NCI-H187 treated with DMSO at 0.1 percent for 48 hours (cell line): ENCODE measurements around the gene EIF4E.
"Not testable (repeated sequence)": the region's sequence is repeated elsewhere in the genome, so short reads cannot be mapped to it uniquely, and the experiment has no call there.

ENCODE experiments used
- DNase-seq: peaks from one replicate; lab custom pipeline; 2025; lab: John Stamatoyannopoulos, UW

The EIF4E gene

DNA sequence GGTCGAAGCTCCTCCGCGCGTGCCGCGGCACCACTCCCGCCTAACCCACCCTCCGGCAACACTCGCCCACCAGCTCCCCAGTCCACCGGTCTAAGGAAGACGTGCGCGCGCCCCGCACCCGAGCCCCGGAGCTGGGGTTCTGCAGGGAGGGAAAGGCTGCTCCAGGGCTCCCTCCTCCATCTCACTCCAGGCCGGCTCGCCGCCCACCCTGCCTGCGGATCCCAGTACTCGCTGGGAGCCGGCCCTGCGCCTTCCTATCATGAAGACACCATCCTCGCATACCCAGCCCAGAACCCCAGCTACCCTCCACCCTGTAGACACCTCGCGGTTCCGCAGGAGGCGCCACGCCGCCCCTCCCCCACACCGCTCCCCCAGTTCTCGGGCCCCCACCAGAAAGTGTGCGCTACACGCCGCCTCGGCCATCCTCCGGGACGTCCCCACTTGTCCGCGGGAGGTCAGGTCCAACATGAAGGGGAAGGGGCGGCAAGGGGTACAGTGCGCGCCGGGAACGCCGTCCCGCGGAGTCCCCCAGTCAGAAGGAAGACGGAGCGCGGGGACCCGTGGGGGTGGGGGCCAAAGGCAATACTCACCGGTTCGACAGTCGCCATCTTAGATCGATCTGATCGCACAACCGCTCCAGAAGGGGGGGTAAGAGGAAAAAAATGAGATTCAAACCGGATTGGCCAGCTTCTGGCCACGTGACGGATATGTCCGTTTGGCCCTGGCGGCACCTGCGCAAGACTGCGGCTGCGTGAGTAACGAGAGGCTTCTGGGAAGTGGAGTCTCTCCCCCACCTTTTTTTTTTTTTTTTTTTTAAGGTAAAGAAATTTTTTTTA, at the start of gene EIF4E:
Gene EIF4E (minus strand): TSS at position 629 of the 836 bp plus-strand sequence. CDS start 21 bp downstream, at position 608.
- DNase-seq, result peak; percentile 75

DNA sequence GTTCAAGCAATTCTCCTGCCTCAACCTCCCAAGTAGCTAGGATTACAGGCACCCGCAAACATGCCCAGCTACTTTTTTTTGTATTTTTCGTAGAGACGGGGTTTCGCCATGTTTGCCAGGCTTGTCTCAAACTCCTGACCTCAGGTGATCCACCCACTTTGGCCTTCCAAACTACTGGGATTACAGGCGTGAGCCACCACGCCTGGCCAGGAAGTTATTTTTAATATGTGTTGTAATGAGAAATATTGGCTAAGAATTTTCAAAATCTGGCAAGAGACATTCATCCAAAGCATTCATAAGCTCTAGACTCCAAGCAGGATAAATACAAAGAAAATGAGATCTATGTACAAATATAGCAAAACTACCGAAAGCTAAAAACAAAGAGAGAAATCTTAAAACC, 48.6 kb upstream of the EIF4E start:
- no peak for DNase-seq

DNA sequence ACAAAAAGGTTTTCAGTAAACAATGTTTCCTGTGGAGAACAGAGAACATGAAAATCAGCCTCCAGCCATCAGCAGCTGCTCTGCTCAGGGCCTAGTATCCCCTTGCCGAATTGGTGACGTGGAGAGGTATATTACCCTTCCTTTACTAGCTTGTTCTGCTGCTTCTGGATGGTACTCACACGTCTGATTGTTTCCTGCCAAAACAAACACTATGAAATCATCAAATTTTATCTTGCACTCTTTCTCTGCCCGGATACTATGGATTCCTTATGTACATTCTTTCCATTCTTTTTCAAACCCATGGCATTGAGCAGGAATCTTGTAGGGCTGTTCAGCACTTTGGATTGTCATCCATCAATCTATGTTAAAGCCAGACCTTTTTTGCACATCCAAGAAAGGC, 47.8 kb upstream of the EIF4E start:
- DNase-seq, result no peak

DNA sequence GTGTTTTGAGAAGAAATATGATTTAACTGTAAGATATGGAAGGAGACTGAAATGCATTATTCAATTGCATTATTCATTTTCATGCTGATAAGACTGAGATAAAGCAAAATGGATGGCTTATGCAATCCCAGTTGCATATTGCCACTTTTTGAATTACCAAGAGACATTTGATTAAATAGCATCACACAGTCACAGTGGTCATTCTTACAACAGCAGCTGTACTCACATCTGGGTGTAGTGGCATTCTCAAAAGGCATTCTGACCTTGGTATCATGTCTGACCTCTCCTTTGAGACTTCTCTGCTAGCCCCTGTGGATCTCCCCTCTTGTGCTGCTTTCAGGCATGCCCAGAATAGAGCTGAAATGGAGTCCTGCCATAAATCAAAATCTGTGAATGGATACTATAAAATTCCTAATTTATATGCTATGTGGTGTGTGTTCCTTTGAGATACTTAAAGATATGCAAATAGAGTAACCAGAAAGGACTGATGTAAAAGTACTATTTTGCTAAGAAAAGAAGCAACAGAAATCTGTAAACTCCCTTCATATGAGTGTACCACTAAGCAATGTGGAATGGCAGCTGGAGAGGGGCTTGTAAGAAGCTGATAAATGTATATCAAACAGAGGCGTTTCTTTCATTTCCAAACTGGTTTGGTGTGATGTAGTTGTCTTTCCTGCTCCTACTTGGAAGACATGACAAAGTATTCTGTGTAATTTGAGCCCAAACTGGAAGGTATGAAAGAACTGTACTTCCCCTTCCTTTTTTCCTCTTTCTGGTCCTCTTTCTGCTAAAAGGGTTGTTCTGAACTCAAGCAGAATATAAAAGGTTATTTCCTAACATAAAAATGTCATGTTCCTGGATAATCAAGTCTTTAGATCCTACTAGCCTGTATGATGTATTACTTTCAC, 41.2 kb upstream of the EIF4E start:
- no peak for DNase-seq

DNA sequence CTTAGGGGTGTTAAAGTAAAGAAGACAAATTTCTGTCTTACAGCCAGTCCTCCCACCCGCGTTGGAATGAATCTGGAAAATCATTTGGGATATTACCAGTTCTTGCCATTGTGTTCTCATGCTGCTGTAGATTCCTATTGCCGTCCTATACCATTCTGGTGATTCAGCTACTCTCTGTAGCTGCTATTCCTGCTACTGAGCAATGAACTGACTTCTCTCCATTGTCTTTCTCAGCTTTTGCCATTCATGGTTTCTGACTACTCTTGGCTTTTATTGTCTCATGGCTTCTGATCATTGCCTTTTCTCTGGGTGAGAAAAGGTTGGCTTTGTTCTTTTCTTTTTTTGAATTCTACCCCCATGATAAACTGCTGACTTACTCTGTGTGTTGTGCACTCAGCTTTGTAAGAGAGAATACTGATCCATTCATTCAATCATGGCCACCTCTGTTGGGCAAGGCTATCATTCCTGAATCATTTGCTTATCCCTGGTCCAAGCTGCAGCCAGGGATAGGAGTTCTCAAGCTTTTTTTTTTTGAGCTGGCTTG, 38.9 kb upstream of the EIF4E start:
- no peak for DNase-seq

DNA sequence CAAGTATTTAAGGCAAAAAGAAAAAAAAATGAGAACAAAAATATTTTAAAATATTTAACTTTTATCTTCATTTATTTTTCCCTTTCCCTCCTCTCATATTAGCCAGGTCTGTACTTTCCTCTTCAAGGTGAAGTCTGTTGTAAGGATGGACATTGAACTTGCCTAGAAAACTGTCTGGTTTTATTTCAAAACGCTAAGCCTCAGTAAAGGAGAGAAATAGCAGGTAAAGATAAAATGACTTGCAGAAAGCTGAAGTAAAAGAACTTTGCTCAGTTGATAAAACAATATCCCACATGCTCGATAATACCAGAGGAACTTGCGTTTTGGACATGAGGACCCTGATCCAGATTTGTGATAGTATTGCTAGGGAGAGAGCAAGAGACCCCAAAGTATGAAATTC, 38.0 kb upstream of the EIF4E start:
- DNase-seq, result no peak

DNA sequence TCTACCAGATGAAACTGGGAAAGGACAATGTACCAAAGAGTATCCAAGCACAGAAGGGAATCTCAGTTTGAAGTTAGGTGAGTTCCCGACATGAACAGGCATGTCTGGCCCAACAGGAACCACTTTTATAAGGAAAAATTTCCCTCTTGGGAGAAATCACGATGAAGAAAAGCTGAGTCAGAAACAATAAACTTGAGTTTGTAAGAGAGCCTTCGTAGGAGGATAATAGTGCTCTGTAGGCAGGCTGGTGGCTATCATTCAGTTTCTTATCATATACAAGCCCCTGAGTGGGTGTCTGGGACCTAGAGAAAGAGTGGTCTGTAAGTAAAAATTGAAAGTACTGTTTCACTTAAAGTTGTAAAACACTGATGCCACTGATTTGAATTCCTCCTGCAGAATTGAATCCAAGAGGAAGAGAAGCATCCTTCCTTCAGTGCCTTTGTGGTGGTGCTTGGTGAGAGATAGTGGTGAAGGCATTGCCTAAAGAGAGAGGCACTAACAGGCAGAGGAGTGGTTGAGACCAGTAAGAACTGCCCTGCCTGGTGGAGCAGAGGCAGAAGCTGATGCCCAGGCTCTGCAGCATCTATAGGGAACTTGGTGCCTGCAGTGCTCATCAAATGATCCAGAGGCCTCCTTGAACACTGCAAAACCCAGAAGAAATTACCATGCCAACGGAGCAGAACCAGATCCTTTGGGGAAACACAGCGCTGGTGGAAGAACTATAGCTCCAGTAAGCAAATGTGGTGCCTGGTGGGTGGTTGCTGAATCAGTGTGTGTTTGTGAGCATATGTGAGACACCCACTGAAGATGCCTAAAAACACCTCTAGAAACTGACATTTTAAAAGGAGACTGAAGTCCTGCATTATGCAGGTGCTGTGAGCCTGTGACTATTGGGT, 34.9 kb upstream of the EIF4E start:
- DNase-seq, result no peak

GRCh38 chr4:98961770-98962169, 32.8 kb upstream of the EIF4E start:
- DNase-seq, result no peak

GRCh38 chr4:98959411-98959810, 30.5 kb upstream of the EIF4E start:
- no peak for DNase-seq

- no peak for DNase-seq
Measured at GRCh38 chr4:98958065-98958464, 29.1 kb upstream of the EIF4E start.

DNA sequence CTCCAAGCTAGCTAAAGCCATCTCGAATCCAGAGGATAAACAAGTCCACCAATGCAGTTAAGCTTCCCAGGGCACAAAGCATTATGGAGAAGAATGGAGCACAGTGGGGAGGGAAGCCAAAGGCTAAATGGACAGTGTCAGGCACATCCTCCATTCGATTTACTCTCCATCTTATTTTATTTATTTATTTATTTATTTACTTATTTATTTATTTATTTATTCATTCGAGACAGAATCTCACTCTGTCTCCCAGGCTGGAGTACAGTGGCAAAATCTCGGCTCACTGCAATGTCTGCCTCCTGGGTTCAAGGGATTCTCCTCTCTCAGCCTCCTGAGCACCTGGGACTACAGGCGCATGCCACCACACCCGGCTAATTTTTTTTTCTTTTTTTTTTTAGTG, 26.3 kb upstream of the EIF4E start:
- DNase-seq, result no peak

GRCh38 chr4:98951710-98952109, 22.8 kb upstream of the EIF4E start:
- DNase-seq, result no peak

DNA sequence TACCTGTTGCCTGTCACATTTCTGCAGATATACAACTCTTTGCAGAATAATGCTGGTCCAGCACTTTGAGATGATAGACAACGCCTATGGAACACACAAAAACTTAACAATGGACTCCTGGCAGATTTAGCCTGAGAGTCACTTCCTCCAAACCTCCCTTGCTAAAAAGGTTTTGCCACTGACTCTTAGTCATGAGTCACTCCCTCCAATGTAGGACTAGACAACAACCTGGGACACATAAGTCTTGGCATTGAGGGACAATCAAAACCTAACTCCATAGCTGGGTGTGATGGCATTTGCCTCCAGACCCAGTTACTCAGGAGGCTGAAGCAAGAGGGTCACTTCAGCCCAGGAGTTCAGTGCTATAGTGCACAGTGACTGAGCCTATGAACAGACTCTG, 22.0 kb upstream of the EIF4E start:
- no peak for DNase-seq

DNA sequence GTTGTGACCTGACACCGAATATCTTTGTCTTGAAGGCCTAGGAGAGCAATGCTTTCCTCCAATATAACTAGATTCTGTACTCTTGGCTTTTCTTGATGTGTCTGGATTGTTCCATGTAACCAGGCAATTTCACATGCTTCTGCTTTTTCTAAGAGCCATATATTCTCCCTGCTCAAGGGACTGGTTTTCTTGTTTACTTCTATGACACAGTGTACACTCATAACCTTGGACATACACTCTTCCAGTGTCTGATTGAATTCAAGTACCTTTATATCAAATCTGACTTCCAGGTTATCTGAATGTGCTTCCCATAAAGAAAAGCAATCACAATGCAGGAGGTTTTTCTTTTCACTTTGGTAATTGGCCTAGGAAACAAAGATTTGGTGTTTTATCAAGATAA, 17.4 kb upstream of the EIF4E start:
- no peak for DNase-seq

DNA sequence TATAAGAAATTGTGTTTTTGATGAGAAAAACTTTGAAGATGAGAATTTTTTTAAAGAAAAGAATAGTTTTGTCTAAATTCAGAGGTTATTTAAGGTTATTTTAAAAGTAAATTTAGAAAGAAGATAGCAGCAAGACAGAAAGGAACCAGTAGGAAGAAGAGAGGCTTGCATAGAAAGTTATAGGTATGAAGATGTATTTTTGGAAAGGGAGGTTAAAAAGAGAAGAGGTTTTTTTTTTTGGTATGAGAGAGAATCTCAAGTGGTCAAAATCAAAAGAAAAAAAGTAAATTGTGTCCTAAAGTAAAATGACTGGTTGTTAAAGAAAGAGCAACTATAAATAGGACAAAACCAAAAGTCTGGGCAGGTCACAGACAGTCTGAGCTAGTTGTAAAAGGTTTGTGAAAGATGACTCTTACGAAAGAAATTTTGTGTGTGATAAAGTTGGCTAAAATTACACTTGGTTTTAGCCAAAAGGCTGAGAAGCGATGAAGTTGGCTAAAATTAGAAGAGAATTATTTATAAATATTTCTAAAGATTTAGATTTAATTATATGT, 16.4 kb upstream of the EIF4E start:
- DNase-seq, result no peak

DNA sequence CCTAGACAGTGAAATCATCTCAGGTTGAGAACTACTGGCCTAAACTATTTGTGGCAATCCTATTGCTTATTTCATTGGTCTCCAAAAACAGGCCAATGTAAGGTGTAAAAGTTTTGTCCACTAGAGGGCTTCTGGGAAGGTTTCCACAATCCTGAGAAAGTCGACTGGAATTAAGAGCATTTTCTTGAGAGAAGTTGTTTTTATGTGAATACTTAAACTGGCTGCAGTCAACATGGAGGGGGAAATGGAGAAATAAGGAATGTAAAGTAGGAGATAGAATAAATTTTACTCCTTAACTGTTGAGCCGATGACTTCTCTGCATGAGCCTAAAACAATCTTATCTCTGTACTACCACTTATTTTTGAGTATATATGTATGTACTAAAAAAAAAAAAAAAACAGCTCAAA, 11.0 kb upstream of the EIF4E start:
- DNase-seq, result no peak

DNA sequence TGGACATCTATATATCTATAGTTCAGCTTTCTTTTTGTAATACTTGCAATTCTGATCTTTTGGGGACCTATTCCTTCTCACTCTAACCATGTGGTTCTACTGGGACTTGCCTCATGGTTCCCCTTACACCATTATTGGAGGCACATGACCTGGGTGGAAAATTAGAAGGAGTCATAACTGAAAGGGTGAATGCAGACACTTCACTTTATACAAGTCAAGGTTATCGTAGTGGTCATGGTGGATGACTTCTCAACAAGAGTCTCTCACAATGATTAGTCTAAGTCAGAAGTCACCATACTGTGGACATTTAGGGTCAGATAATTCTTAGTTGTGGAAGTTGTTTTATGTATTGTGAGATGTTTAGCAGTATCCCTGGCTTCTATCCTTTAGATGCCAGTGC, 10.5 kb upstream of the EIF4E start:
- DNase-seq, result no peak

DNA sequence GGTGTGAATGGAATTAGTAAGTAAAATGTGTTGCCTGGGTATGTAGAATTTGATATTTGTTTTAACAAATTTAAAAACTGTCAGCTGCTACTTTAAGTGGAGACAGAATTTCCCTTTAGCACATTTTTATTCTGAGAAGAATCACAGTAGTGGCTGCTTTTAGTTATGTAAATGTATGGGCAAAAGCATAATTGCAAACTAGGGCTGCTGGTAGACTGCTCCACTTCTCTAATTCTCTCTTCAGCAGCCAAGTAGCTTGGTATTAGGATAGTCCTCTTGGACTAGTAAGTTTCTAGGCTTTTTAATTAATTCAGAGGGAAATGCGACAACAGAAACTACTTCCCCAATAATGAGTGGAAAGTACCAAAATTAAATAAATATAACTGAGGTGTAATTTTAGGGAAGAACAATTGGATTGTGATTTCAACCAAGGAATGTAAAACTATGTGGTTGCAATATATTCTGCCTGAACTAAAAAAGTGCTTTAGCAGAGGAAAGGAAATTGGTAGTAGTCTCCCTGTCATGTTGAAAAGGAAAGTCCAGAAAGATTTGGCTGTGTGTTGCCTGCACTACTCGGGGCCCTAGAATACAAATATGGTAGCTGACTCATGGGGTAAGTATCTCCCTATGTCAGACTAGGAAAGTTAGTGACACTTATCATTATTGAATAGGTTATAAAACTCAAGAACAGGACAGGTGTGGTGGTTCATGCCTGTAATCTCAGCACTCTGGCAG, 9.2 kb upstream of the EIF4E start:
- DNase-seq, result no peak

- DNase-seq, result no peak
Measured at GRCh38 chr4:98935633-98936032, 6.7 kb upstream of the EIF4E start.

GRCh38 chr4:98934851-98935250, 5.9 kb upstream of the EIF4E start:
- not testable (repeated sequence) for DNase-seq

- DNase-seq, result no peak
Measured at GRCh38 chr4:98932539-98932938, 3.6 kb upstream of the EIF4E start.
